Measurements from ENCODE around the gene JMJD1C. TPM values are rescaled to one million over a fixed set of nuclear protein-coding genes. Genes with fewer than 3 reads are reported as not detected.

The JMJD1C gene
- total RNA-seq, 4 donors from 2014 or later, result 41.6 to 77.8 (median 56.9) TPM

GRCh38 chr10:63173468-63174232 is 292.1 kb downstream of the JMJD1C start:
- no peaks in the 10 kb centered on the region for H3K9me3 ChIP-seq
- H3K4me1 ChIP-seq, result peaks cover 0 to 8% (median 0%) of the 10 kb centered on the region in 3 donors
- WGBS, 2 donors, result 89 to 100% methylated on average over 1 of the region's 1 CpG
- H3K27ac ChIP-seq, result no peak overlapping the region
- intact Hi-C loops (cut with DNase I), result loop anchor here (10.0 kb wide), 1 partner anchor 551 kb away; no protein-coding TSS in a partner anchor
- H3K27me3 ChIP-seq, result no peaks in the 10 kb centered on the region
- peaks cover 0 to 98% (median 0%) of the 10 kb centered on the region in 3 donors for H3K36me3 ChIP-seq
- no peak for DNase-seq
- TF ChIP-seq POLR2A (IDR thresholded peaks at IDR 0.05), result no peak
- TF ChIP-seq, protein P1, sequence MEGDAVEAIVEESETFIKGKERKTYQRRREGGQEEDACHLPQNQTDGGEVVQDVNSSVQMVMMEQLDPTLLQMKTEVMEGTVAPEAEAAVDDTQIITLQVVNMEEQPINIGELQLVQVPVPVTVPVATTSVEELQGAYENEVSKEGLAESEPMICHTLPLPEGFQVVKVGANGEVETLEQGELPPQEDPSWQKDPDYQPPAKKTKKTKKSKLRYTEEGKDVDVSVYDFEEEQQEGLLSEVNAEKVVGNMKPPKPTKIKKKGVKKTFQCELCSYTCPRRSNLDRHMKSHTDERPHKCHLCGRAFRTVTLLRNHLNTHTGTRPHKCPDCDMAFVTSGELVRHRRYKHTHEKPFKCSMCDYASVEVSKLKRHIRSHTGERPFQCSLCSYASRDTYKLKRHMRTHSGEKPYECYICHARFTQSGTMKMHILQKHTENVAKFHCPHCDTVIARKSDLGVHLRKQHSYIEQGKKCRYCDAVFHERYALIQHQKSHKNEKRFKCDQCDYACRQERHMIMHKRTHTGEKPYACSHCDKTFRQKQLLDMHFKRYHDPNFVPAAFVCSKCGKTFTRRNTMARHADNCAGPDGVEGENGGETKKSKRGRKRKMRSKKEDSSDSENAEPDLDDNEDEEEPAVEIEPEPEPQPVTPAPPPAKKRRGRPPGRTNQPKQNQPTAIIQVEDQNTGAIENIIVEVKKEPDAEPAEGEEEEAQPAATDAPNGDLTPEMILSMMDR (IDR thresholded peaks at IDR 0.05), result no peak
- H3K4me3 ChIP-seq, result no peak overlapping the region

GRCh38 chr10:63171926-63172325 is 293.9 kb downstream of the JMJD1C start:
- H3K9me3 ChIP-seq, result no peaks in the 10 kb centered on the region
- peaks cover 0 to 93% (median 0%) of the 10 kb centered on the region in 3 donors for H3K36me3 ChIP-seq
- TF ChIP-seq, protein P1 (IDR thresholded peaks at IDR 0.05), result no peak
- TF ChIP-seq POLR2A (IDR thresholded peaks at IDR 0.05), result no peak
- no peak overlapping the region for H3K4me3 ChIP-seq
- no peak for DNase-seq
- H3K27ac ChIP-seq, result no peak overlapping the region
- no peaks in the 10 kb centered on the region for H3K27me3 ChIP-seq
- intact Hi-C loops (cut with DNase I), result loop anchor here (10.0 kb wide), 1 partner anchor 553 kb away; no protein-coding TSS in a partner anchor
- WGBS, 2 donors, result 100% methylated on average over 1 of the region's 1 CpG
- H3K4me1 ChIP-seq, result peaks cover 0 to 8% (median 0%) of the 10 kb centered on the region in 3 donors

DNA sequence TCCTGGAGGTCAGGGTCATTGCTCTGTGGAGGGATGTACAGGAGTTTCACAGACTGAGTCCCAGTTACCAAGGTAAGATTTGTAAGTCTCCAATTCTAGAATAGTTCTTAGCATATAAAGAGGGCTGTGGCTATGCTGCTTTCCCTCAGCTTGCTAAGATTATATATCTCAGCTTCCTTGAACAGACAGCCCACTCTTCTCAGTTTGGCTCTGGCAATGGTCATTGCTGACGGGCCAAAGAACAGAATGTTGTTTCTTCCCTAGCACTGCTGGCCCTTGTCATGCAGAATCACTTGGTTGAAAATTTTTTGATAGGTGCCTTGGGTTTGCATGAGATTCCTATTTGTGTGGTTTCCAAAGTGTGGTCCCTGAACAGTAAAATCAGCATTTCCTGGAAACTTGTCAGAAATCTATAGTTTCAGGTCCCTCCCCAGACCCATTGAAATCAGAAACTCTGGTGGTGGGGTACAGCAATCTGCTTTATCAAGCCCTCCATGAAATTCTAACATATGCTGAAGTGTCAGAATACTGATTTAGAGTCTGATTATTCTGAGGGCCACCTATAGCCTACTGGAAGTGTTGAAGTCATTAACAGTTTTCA is 294.4 kb downstream of the JMJD1C start:
- Histone ChIP-seq H3K9me3 (no peaks in the 10 kb centered on the region), H3K27me3 (no peaks in the 10 kb centered on the region), H3K36me3 (peaks cover 0 to 88% (median 0%) of the 10 kb centered on the region in 3 donors), H3K4me1 (peaks cover 0 to 8% (median 0%) of the 10 kb centered on the region in 3 donors), H3K27ac (no peak overlapping the region), H3K4me3 (no peak overlapping the region)
- DNase-seq, result no peak
- intact Hi-C loops (cut with DNase I), result loop anchor here (10.0 kb wide), 1 partner anchor 553 kb away; no protein-coding TSS in a partner anchor
- 73 to 81% methylated on average over 1 of the region's 1 CpG for whole genome bisulfite sequencing, 2 donors
- no peak for TF ChIP-seq POLR2A (IDR thresholded peaks at IDR 0.05)
- TF ChIP-seq, protein P1 (IDR thresholded peaks at IDR 0.05), result no peak

GRCh38 chr10:63169624-63170023 is 296.2 kb downstream of the JMJD1C start:
- no peak for DNase-seq
- no peak overlapping the region for H3K27ac ChIP-seq
- TF ChIP-seq POLR2A (IDR thresholded peaks at IDR 0.05), result no peak
- TF ChIP-seq, protein P1 (IDR thresholded peaks at IDR 0.05), result no peak
- peaks cover 0 to 8% (median 0%) of the 10 kb centered on the region in 3 donors for H3K4me1 ChIP-seq
- no peaks in the 10 kb centered on the region for H3K27me3 ChIP-seq
- peaks cover 0 to 87% (median 0%) of the 10 kb centered on the region in 3 donors for H3K36me3 ChIP-seq
- intact Hi-C loops (cut with DNase I), result loop anchor here (10.0 kb wide), 1 partner anchor 555 kb away; no protein-coding TSS in a partner anchor
- WGBS, 2 donors, result 86 to 88% methylated on average over 2 of the region's 2 CpGs
- no peak overlapping the region for H3K4me3 ChIP-seq
- H3K9me3 ChIP-seq, result no peaks in the 10 kb centered on the region
